Caco-2 (cell line): Measurements from ENCODE around the gene FOXN4. TPM values are rescaled to one million over a fixed set of nuclear protein-coding genes. Genes with fewer than 3 reads are reported as not detected.

ENCODE experiments used
- BruUV-seq: library from RNA; stranded (reverse); fragments of 400-500 nt; replicated peaks from 2 replicates; lab custom pipeline; 2021; lab: Mats Ljungman, UMichigan
- CTCF ChIA-PET: fragments of 300-600 bp; sonication (Branson Sonifier 250); formaldehyde crosslinking; loops from one replicate; lab custom pipeline; 2022; ENCODE audit warnings: antibody characterized with exemption; lab: Charles Lee
- POLR2A ChIA-PET: fragments of 300-600 bp; sonication (Branson Sonifier 250); formaldehyde crosslinking; loops from one replicate; lab custom pipeline; 2022; ENCODE audit warnings: antibody characterized with exemption; lab: Charles Lee
- DNase-seq, 2 experiments: peaks; one replicate each; pipeline versions ENCODE4 v3.0.0 to v3.0.0-alpha.2; 2020 to 2022
- H3K27me3 ChIP-seq: replicated peaks from 2 replicates; pipeline ENCODE4 v1.6.0; 2011; ENCODE audit warnings: low read length; ENCODE audit not compliant: control insufficient read depth, insufficient read depth
- H3K36me3 ChIP-seq: 2 replicates; pipeline ENCODE4 v1.5.1; 2011; ENCODE audit warnings: low read length; ENCODE audit not compliant: control insufficient read depth, insufficient read depth
- H3K4me1 ChIP-seq: fragments of 250-450 bp; sonication (Bioruptor Pico); 2 replicates; pipeline ENCODE4 v1.5.1; 2020; ENCODE audit warnings: mild to moderate bottlenecking
- H3K4me3 ChIP-seq: 2 replicates; pipeline ENCODE4 v1.5.1; 2011; ENCODE audit warnings: low read depth, mild to moderate bottlenecking, control low read depth, low read length
- H3K9me3 ChIP-seq: fragments of 250-450 bp; sonication (Bioruptor Pico); 2 replicates; pipeline ENCODE4 v1.5.1; 2020; ENCODE audit warnings: mild to moderate bottlenecking, moderate library complexity
- H3K27ac Mint-ChIP-seq: one replicate; pipeline ENCODE4 v1.8.0; 2022; ENCODE audit warnings: mixed read lengths; ENCODE audit not compliant: unreplicated experiment
- H3K27me3 Mint-ChIP-seq: one replicate; pipeline ENCODE4 v1.8.0; 2022; ENCODE audit warnings: mixed read lengths; ENCODE audit not compliant: insufficient read depth, unreplicated experiment
- H3K36me3 Mint-ChIP-seq: one replicate; pipeline ENCODE4 v1.8.0; 2022; ENCODE audit warnings: mild to moderate bottlenecking, mixed read lengths; ENCODE audit not compliant: insufficient read depth, unreplicated experiment
- H3K4me1 Mint-ChIP-seq: one replicate; pipeline ENCODE4 v1.8.0; 2022; ENCODE audit warnings: low read depth, mixed read lengths; ENCODE audit not compliant: unreplicated experiment
- H3K4me3 Mint-ChIP-seq: one replicate; pipeline ENCODE4 v1.8.0; 2022; ENCODE audit warnings: mild to moderate bottlenecking, moderate library complexity, mixed read lengths; ENCODE audit not compliant: unreplicated experiment
- H3K9me3 Mint-ChIP-seq: one replicate; pipeline ENCODE4 v1.8.0; 2022; ENCODE audit warnings: mixed read lengths; ENCODE audit not compliant: unreplicated experiment
- CTCF ChIP-seq, 2 experiments: fragments of 200-600 bp in 1 of 2; IDR thresholded peaks; 1 replicate in 1 of 2; 2 replicates in 1 of 2; pipeline versions ENCODE4 v1.5.1 to v1.8.0; 2011 to 2022; ENCODE audit warnings: antibody characterized with exemption in 1 of 2, control low read depth in 1 of 2, inconsistent platforms in 1 of 2, low read depth in 1 of 2, low read length in 1 of 2, mild to moderate bottlenecking in 1 of 2, moderate library complexity in 1 of 2; ENCODE audit not compliant: insufficient read depth in 1 of 2, severe bottlenecking in 1 of 2, unreplicated experiment in 1 of 2
- intact Hi-C: fragments of 100-400 bp; cut with micrococcal nuclease; formaldehyde crosslinking; loops from one replicate; pipeline ENCODE4 v1.10.0; 2022; ENCODE audit not compliant: unreplicated experiment
- total RNA-seq: library from RNA; stranded (reverse); gene quantifications from 2 replicates; pipeline ENCODE4 v1.2.3, GENCODE V29; 2022

The FOXN4 gene
- total RNA-seq, 1 experiment from 2014 or later: 0.95 TPM

GRCh38 chr12:109232731-109233130, 76.4 kb downstream of the FOXN4 start:
- Histone ChIP-seq H3K4me3 (no peak overlapping the region), H3K9me3 (no peaks in the 10 kb centered on the region), H3K27me3 (no peaks in the 10 kb centered on the region), H3K36me3 (0 out of 2 replicates have a peak, but pooled peaks cover 1% of the 10 kb centered on the region), H3K4me1 (no peaks in the 10 kb centered on the region)
- Mint-ChIP-seq H3K9me3 (no peaks in the 10 kb centered on the region), H3K36me3 (peaks cover 5% of the 10 kb centered on the region), H3K4me1 (no peaks in the 10 kb centered on the region), H3K27ac (no peak overlapping the region), H3K4me3 (no peak overlapping the region), H3K27me3 (no peaks in the 10 kb centered on the region)
- DNase-seq: no peak
- ChIA-PET POLR2A (no interaction called here), CTCF (no interaction called here)
- intact Hi-C loops: no loop called here
- TF ChIP-seq CTCF (IDR thresholded peaks at IDR 0.05; ENCODE audit: insufficient read depth in 1 of 2, low read depth in 1 of 2, low read length in 1 of 2, severe bottlenecking in 1 of 2, unreplicated experiment in 1 of 2): no peak
- no TSS peak for BruUV-seq

- POLR2A ChIA-PET: no interaction called here
Observed at GRCh38 chr12:109230193-109230592, 78.9 kb downstream of the FOXN4 start.

GRCh38 chr12:109228664-109229063, 80.4 kb downstream of the FOXN4 start:
- intact Hi-C loops: no loop called here
- Histone ChIP-seq H3K4me3 (no peak overlapping the region), H3K9me3 (no peaks in the 10 kb centered on the region), H3K27me3 (no peaks in the 10 kb centered on the region), H3K4me1 (no peaks in the 10 kb centered on the region), H3K36me3 (no peaks in the 10 kb centered on the region; the same call in 1 of the 2 replicates)
- Mint-ChIP-seq H3K4me3 (no peak overlapping the region), H3K9me3 (no peaks in the 10 kb centered on the region), H3K27me3 (no peaks in the 10 kb centered on the region), H3K27ac (no peak overlapping the region), H3K4me1 (no peaks in the 10 kb centered on the region), H3K36me3 (no peaks in the 10 kb centered on the region)
- BruUV-seq: no TSS peak
- ChIA-PET CTCF (no interaction called here), POLR2A (no interaction called here)
- no peak for TF ChIP-seq CTCF (IDR thresholded peaks at IDR 0.05; ENCODE audit: insufficient read depth in 1 of 2, low read depth in 1 of 2, low read length in 1 of 2, severe bottlenecking in 1 of 2, unreplicated experiment in 1 of 2)
- no peak for DNase-seq

More at GRCh38 chr12:109230193-109230592, 78.9 kb downstream of the FOXN4 start:
- Histone ChIP-seq H3K4me3 (no peak overlapping the region), H3K36me3 (no peaks in the 10 kb centered on the region), H3K27me3 (no peaks in the 10 kb centered on the region), H3K4me1 (no peaks in the 10 kb centered on the region), H3K9me3 (no peaks in the 10 kb centered on the region)
- no peak overlapping the region for H3K4me3 Mint-ChIP-seq
- CTCF ChIA-PET: no interaction called here
- no peak for DNase-seq
- intact Hi-C loops: no loop called here
- peaks cover 4% of the 10 kb centered on the region for H3K36me3 Mint-ChIP-seq
- BruUV-seq: no TSS peak
- H3K9me3 Mint-ChIP-seq: no peaks in the 10 kb centered on the region
- H3K4me1 Mint-ChIP-seq: no peaks in the 10 kb centered on the region
- no peak overlapping the region for H3K27ac Mint-ChIP-seq
- H3K27me3 Mint-ChIP-seq: no peaks in the 10 kb centered on the region
- TF ChIP-seq CTCF (IDR thresholded peaks at IDR 0.05; ENCODE audit: insufficient read depth in 1 of 2, low read depth in 1 of 2, low read length in 1 of 2, severe bottlenecking in 1 of 2, unreplicated experiment in 1 of 2): no peak

Other genes with a start within 250 kb of the FOXN4 start
- 38.3 and 41.4 TPM in 2 replicates for gene ALKBH2, start 215.8 kb downstream of the FOXN4 start, total RNA-seq
- gene UNG, start 211.7 kb downstream of the FOXN4 start, total RNA-seq: 72.2 and 78.3 TPM in 2 replicates
- gene ACACB, start 192.7 kb downstream of the FOXN4 start, total RNA-seq: 24.8 and 26.2 TPM in 2 replicates
- 0.18 TPM in 1 of 2 replicates, not detected in the other for gene MYO1H, start 38.6 kb upstream of the FOXN4 start, total RNA-seq
- gene KCTD10, start 168.0 kb upstream of the FOXN4 start, total RNA-seq: 40.2 and 41.5 TPM in 2 replicates
- 38.4 and 40.2 TPM in 2 replicates for gene UBE3B, start 168.3 kb upstream of the FOXN4 start, total RNA-seq